ENCODE results near the gene TXLNB.
A peak's percentile ranks its signal among the peaks of the same experiment; 100 is the strongest.
"Not testable (repeated sequence)": the region's sequence is repeated elsewhere in the genome, so short reads cannot be mapped to it uniquely, and the experiment has no call there.

Gene TXLNB

GRCh38 chr6:139313784-139314545, 22.2 kb upstream of the TXLNB start:
- H3K4me3 ChIP-seq (ENCODE audit: low read length), result no peak overlapping the region
- no peak for DNase-seq (ENCODE audit: low read depth, low spot score)

GRCh38 chr6:139313229-139313628, 21.4 kb upstream of the TXLNB start:
- no peak for DNase-seq (ENCODE audit: low read depth, low spot score)
- no peak overlapping the region for H3K4me3 ChIP-seq (ENCODE audit: low read length)

DNA sequence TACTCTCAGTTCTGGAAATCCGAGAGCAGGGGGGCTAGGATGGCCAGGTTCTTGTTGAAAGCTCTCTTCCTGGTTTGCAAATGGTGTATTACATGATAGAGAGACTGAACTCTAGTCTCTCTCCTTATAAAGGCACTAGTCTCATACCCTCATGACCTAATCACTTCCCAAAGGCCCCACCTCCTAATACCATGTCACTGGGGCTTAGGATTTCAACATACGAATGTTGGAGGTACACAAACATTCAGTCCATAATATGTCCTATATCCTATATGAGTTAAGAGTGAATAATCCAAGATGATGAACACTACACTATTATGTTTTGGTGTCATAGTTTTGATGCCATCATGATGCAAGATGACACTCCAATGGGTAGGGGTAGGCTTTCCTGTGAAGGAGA, 20.0 kb upstream of the TXLNB start:
- H3K4me3 ChIP-seq (ENCODE audit: low read length), result no peak overlapping the region
- no peak for DNase-seq (ENCODE audit: low read depth, low spot score)

- no peak overlapping the region for H3K4me3 ChIP-seq (ENCODE audit: low read length)
- no peak for DNase-seq (ENCODE audit: low read depth, low spot score)
Observed at GRCh38 chr6:139308936-139309603, 17.3 kb upstream of the TXLNB start.

GRCh38 chr6:139308286-139308916, 16.6 kb upstream of the TXLNB start:
- H3K4me3 ChIP-seq (ENCODE audit: low read length), result no peak overlapping the region
- DNase-seq (ENCODE audit: low read depth, low spot score), result no peak

DNA sequence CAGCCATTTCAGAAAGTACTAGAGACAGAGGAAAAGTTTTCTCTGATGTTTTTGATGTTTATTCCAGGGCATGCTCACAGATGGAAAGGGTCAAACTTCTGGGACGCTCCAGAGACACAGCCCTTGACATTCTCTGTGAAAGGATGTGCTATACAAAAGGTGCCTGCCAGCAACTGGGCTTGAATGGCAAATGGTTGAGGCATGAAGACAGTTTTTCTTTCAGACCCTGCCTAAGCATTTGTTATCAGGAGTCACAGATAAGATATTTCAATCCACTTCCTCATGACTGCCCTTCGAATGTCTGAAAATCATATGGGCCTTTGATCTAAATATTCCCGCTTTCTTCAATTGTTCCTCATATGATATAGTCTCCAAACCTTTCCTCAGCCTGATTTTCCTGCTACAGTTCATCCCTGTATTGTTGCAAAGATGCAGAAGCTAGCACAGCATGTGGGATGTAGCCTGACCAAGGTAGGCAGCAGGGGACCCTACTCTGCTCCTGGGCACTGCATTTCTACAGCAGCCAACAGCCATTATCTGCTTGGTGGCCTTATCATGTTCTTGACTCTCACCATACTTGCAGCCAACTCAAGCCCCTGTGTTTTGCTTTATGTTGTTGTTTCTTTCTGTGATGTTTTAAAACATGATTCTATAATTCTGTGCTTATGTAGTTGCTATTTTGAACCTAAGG, 14.6 kb upstream of the TXLNB start:
- DNase-seq (ENCODE audit: low read depth, low spot score), result no peak
- H3K4me3 ChIP-seq (ENCODE audit: low read length), result no peak overlapping the region

DNA sequence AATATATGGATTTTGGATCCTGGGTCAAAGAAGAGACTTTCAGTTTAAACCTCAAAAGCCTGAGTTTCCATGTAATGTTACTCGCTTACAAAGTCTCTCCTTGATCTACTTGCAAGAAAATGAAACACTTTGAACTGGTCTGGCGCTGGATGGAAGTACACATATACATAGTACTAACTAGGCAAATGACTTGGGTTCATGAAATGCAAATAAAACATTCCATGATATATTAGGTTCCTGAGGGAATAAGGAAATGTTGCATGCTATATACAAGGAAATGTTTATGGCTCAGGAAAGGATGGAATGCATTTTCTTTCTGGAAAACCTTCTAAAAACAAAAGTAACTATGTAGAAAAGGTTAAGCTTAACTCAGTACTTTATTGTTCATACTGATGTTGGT, 11.4 kb upstream of the TXLNB start:
- no peak for DNase-seq (ENCODE audit: low read depth, low spot score)
- H3K4me3 ChIP-seq (ENCODE audit: low read length), result no peak overlapping the region

GRCh38 chr6:139297921-139298320, 6.1 kb upstream of the TXLNB start:
- no peak for DNase-seq (ENCODE audit: low read depth, low spot score)
- H3K4me3 ChIP-seq (ENCODE audit: low read length), result no peak overlapping the region

GRCh38 chr6:139296927-139297326, 5.1 kb upstream of the TXLNB start:
- no peak overlapping the region for H3K4me3 ChIP-seq (ENCODE audit: low read length)
- no peak for DNase-seq (ENCODE audit: low read depth, low spot score)

DNA sequence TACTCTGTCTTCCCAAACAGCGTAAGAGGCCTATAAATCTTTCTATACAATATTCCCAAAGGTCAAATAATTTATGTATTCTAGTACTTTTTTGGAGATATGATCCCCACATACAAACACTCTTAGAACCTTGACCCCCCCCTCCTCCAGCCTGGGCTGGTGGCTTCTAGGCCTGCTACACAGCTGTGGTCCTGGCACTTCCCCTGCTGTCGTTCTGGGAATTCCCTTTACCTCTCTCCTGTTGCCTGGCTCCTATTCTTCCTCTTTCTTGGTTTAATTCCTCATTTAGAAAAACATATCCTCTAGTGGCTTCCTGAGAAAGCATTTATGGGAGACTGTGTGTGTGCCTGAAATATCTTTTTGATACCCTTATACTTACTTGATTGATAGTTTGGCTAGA, 4.1 kb upstream of the TXLNB start:
- no peak overlapping the region for H3K4me3 ChIP-seq (ENCODE audit: low read length)
- no peak for DNase-seq (ENCODE audit: low read depth, low spot score)

- no peak overlapping the region for H3K4me3 ChIP-seq (ENCODE audit: low read length)
- DNase-seq (ENCODE audit: low read depth, low spot score), result no peak
Observed at GRCh38 chr6:139294090-139294489, 2.3 kb upstream of the TXLNB start.

- DNase-seq (ENCODE audit: low read depth, low spot score); H3K4me3 ChIP-seq (ENCODE audit: low read length): not testable (repeated sequence)
Observed at GRCh38 chr6:139293230-139293629, 1.4 kb upstream of the TXLNB start.

- peak overlapping the region; percentile 35 for H3K4me3 ChIP-seq (ENCODE audit: low read length)
- DNase-seq (ENCODE audit: low read depth, low spot score), result peak; percentile 94
Observed at GRCh38 chr6:139290787-139291311, 949 bp downstream of the TXLNB start.

- DNase-seq (ENCODE audit: low read depth, low spot score), result no peak
- H3K4me3 ChIP-seq (ENCODE audit: low read length), result no peak overlapping the region
Observed at GRCh38 chr6:139289233-139289632, 2.6 kb downstream of the TXLNB start.

- DNase-seq (ENCODE audit: low read depth, low spot score), result no peak
- no peak overlapping the region for H3K4me3 ChIP-seq (ENCODE audit: low read length)
Observed at GRCh38 chr6:139288496-139289040, 3.2 kb downstream of the TXLNB start.

DNA sequence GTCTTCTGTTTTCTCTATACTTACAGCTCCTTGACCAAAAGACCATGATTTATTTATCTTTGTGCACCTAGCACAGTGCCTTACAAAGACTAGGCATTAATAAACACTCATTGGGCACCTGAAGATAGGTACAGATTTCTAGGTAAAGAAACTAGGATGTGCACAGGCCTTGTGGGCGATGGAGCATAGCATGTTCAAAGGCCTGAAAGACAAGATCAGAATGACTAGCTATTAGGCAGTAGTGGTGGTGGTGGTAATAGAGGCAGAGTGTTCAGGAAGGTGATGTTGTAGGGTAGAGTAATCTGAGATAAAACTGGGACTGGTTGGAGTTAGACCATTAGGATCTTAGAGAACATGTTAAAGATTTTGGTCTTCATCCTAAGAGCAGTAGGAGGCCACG, 3.9 kb downstream of the TXLNB start:
- no peak overlapping the region for H3K4me3 ChIP-seq (ENCODE audit: low read length)
- DNase-seq (ENCODE audit: low read depth, low spot score), result no peak

- not testable (repeated sequence) for H3K4me3 ChIP-seq (ENCODE audit: low read length); DNase-seq (ENCODE audit: low read depth, low spot score)
Observed at GRCh38 chr6:139286438-139286837, 5.4 kb downstream of the TXLNB start.

DNA sequence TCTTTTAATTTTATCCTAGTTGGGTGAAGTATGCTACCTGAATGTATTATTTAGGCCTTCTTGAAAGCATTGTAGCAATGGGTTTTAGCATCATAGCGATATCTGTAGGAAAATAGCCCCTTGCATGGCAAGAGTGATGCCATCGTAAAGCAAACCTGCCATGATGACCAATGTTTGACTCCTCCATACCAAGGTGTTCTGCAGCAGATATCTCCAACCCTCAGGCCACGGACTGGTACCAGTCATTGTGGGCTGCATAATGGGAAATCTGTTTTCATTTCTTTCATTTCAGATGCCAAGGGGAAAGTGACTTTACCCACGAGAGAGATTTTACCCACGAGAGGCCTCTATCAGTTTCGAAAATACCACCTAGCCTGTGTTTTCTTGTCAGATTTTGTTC, 6.2 kb downstream of the TXLNB start:
- no peak for DNase-seq (ENCODE audit: low read depth, low spot score)
- H3K4me3 ChIP-seq (ENCODE audit: low read length), result no peak overlapping the region

DNA sequence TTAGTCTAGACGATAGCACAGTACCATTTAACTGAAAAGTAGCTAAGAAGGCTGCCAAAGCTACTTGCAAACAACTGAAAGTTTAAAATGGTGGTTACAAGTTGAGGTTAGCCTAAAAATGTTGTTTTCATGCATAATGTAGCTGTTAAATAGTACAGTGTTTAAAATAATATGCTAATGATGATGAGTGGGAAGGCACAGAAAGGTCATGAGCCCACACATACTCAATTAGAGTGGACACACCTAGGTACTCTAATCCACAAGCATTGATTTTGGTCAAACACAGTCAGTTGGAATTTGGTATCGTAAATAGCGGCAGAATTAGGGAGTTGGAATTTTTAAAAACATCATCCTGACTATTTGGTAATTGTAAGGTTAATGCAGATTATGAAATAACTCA, 7.0 kb downstream of the TXLNB start:
- no peak for DNase-seq (ENCODE audit: low read depth, low spot score)
- no peak overlapping the region for H3K4me3 ChIP-seq (ENCODE audit: low read length)
